Measurements from ENCODE around the gene TMEM132A. TPM values are rescaled to one million over a fixed set of nuclear protein-coding genes. Genes with fewer than 3 reads are reported as not detected.

The TMEM132A gene
- total RNA-seq, 1 donor: 3.7 TPM

DNA sequence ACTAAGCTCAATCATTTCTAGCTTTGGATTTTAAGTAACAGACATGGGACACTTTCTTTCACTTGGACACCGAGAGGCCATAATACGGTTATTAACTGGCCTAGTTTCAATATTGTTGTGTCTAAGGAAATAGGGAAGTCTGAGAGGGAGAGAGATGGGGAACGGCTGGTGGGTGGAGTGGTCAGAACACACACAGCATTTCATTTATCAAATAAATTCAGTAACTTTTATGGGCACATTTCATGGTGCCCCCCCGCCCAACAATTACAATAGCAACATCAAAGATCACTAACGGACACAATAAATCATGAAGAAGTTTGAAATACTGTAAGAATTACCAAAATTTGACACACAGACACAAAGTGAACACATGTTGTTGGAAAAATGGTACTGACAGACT lies 28.6 kb upstream of the TMEM132A start:
- no peak overlapping the region for H3K4me3 ChIP-seq (ENCODE audit: low read depth, low read length)
- TF ChIP-seq, protein P1, sequence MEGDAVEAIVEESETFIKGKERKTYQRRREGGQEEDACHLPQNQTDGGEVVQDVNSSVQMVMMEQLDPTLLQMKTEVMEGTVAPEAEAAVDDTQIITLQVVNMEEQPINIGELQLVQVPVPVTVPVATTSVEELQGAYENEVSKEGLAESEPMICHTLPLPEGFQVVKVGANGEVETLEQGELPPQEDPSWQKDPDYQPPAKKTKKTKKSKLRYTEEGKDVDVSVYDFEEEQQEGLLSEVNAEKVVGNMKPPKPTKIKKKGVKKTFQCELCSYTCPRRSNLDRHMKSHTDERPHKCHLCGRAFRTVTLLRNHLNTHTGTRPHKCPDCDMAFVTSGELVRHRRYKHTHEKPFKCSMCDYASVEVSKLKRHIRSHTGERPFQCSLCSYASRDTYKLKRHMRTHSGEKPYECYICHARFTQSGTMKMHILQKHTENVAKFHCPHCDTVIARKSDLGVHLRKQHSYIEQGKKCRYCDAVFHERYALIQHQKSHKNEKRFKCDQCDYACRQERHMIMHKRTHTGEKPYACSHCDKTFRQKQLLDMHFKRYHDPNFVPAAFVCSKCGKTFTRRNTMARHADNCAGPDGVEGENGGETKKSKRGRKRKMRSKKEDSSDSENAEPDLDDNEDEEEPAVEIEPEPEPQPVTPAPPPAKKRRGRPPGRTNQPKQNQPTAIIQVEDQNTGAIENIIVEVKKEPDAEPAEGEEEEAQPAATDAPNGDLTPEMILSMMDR (IDR thresholded peaks at IDR 0.05; ENCODE audit: insufficient read depth, low read length): no peak
- DNase-seq (ENCODE audit: low read depth): no peak

DNA sequence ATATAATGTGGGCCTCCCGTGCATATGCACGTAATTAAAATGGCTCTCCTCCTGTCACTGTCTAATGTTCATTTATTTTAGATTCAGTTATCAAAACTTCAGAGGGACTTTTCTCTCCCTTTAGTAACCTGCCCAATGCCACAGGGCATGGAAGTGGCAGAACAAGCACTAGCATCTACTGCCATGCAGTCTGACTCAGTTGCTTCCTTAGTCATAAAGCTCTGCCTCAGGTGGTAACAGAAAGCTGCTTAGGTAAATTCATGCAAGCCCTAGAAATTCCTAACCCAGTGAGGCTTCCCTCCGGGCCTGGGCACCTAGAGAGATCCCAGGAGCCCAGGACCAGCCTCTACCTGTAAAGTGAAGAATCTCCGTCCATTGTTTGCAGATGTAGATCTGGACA lies 26.8 kb upstream of the TMEM132A start:
- TF ChIP-seq, protein P1 (IDR thresholded peaks at IDR 0.05; ENCODE audit: insufficient read depth, low read length): no peak
- DNase-seq (ENCODE audit: low read depth): no peak
- no peak overlapping the region for H3K4me3 ChIP-seq (ENCODE audit: low read depth, low read length)

DNA sequence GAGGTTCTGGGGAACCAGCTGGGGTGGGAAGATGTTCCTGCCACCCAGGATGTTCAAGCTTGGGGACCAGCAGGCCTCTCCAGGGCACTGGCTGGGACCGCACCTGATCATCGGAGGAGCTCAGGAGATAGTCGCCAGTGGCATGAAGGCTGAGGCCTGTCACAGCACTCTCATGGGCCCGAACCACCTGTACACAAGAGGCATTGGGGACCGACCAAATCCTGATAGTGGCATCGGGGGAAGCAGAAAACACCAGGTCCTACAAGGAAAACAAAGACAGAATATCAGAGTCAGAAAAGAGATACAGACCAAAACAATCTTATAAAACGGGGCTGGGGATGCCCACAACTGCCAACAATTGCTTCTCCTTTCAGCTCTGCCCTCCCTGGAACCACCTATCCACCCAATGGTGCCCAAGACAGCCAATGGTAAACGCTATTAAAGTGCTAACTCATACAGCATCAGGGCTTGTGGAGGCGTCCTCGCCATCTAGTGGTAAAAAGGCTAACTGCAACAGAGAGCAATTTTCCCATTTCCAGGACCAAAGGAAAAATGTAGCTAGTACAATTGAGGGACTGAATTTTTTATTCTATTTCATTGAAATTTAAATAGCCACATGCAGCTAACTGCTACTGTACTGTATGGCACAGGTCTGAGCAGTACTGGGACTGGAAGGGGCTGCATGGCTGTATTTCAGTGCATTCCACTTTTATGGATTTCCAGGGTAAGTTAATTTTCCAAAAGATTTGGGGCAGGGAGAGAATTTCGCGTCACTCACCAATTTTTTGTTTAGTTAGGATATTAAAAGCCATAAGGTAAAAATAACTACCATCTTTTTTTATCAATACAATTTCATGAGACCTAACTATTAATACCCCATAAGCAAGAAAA lies 25.0 kb upstream of the TMEM132A start:
- no peak overlapping the region for H3K4me3 ChIP-seq (ENCODE audit: low read depth, low read length)
- DNase-seq (ENCODE audit: low read depth): peak; percentile 79
- TF ChIP-seq, protein P1 (IDR thresholded peaks at IDR 0.05; ENCODE audit: insufficient read depth, low read length): peak; percentile 97

DNA sequence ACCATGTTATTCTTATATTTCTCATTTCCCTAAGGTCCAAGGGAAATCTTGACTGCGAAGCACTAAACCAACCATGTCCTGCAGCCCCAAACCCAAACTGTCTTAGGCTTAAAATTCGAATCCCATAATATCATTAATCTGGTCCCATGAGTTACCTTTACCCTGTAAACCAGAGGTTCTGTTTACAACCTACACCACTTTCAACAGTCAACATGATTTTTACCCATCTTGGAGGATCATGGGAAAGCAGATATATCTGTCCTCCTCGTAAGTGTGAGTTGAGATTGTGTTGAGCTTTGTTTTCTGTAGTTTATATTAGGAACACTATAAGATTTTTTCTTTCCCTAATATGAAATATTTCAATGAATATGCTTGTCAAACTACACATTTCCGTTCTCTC lies 24.3 kb upstream of the TMEM132A start:
- H3K4me3 ChIP-seq (ENCODE audit: low read depth, low read length): no peak overlapping the region
- TF ChIP-seq, protein P1 (IDR thresholded peaks at IDR 0.05; ENCODE audit: insufficient read depth, low read length): no peak
- DNase-seq (ENCODE audit: low read depth): no peak

DNA sequence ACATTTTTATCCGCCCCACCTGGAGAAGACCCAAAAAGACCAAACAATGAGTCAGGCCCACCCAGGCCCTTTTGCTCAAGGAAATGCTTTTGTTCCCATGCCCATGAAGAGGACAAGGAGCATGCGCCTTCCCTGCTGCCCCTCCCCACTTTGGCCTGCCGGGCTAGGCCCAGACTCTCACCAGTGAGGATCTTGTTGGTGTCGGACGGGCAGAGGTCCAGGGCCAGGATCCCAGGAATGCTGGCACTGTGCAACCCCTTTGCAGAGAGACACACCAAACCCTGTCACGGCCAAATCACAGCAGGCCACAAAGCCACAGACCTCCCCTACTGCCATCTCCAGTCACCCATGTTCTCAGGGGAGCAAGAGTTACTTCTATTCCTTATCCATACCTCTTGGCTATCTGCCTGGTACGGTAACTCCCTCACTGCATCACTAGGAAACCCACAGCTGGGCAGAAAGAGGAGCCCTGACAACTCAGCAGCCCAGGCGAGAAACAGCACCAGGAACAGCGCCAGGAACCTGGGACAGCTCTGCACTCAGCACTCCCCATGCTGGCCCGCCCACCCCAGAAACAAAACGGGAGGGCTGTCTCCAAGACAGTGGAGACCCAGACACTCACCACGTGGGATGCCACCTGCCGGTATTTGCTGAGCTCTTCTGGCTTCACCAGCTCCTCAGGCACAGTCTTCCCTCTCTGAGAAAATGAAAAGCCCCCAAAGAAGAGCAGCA lies 23.4 kb upstream of the TMEM132A start:
- TF ChIP-seq, protein P1 (IDR thresholded peaks at IDR 0.05; ENCODE audit: insufficient read depth, low read length): no peak
- no peak for DNase-seq (ENCODE audit: low read depth)
- no peak overlapping the region for H3K4me3 ChIP-seq (ENCODE audit: low read depth, low read length)

DNA sequence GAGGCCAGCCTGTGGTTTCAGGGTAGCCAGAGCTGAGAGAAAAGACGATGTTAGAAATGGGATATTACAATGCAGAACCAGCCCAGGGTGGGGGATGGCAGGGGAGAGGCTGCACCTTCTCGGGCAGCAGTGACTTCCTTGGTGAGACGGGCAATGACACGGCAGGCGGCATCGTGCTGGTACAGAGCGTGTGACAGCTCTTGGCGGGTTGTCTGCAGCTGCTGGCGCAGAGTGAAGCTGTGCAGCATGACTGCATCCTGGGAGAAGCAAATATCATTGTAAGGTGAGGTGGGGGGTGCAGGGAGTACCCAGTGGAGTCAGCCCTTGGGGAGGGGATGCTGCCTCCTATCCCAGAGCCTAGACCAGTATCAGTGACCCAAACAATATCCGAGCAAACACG lies 21.6 kb upstream of the TMEM132A start:
- TF ChIP-seq, protein P1 (IDR thresholded peaks at IDR 0.05; ENCODE audit: insufficient read depth, low read length): no peak
- no peak for DNase-seq (ENCODE audit: low read depth)
- H3K4me3 ChIP-seq (ENCODE audit: low read depth, low read length): no peak overlapping the region

Data from fibroblast of the aortic adventitia (primary cell).